WTC11 (cell line): Measurements from ENCODE around the gene AGO3. TPM values are rescaled to one million over a fixed set of nuclear protein-coding genes. Genes with fewer than 3 reads are reported as not detected.
A peak's percentile ranks its signal among the peaks of the same experiment; 100 is the strongest.

Experiments
- ATAC-seq: fragments of 200-7000 bp; cut with Tn5 transposase; 2 replicates; pipeline ENCODE4 v1.10.0; 2021; ENCODE audit warnings: mild to moderate bottlenecking, moderate library complexity
- CTCF ChIA-PET: fragments of 300-600 bp; sonication (Branson Sonifier 250); formaldehyde crosslinking; loops from one replicate; lab custom pipeline; 2021; ENCODE audit warnings: antibody characterized with exemption; lab: Charles Lee
- POLR2A ChIA-PET: fragments of 350-600 bp; sonication (Branson Sonifier 250); formaldehyde crosslinking; loops from one replicate; lab custom pipeline; 2021; ENCODE audit warnings: antibody characterized with exemption; lab: Charles Lee
- DNase-seq: peaks from one replicate; pipeline ENCODE4 v3.0.0; 2021; ENCODE audit warnings: low spot score
- H3K27ac Mint-ChIP-seq: 2 replicates; pipeline ENCODE4 v1.8.0; 2021; ENCODE audit warnings: mixed read lengths
- H3K27me3 Mint-ChIP-seq: 2 replicates; pipeline ENCODE4 v1.8.0; 2021; ENCODE audit warnings: low read depth, mild to moderate bottlenecking, moderate library complexity, mixed read lengths
- H3K36me3 Mint-ChIP-seq: 2 replicates; pipeline ENCODE4 v1.8.0; 2021; ENCODE audit warnings: mixed read lengths
- H3K4me1 Mint-ChIP-seq: 2 replicates; pipeline ENCODE4 v1.8.0; 2022; ENCODE audit warnings: mixed read lengths
- H3K4me3 Mint-ChIP-seq: 2 replicates; pipeline ENCODE4 v1.8.0; 2021; ENCODE audit warnings: mild to moderate bottlenecking, moderate library complexity, mixed read lengths
- H3K9me3 Mint-ChIP-seq: 2 replicates; pipeline ENCODE4 v1.8.0; 2021; ENCODE audit warnings: mixed read lengths
- EMX1 ChIP-seq: fragments of 250-450 bp; sonication (Bioruptor Pico); IDR thresholded peaks from 2 replicates; pipeline ENCODE4 v1.8.0; 2021; ENCODE audit warnings: mild to moderate bottlenecking
- ESRRA ChIP-seq: sonication (generic); formaldehyde crosslinking; IDR thresholded peaks from 2 replicates; pipeline ENCODE4 v1.8.1; 2022; ENCODE audit warnings: mild to moderate bottlenecking, missing genetic modification reagents, borderline replicate concordance
- ETV6 ChIP-seq: sonication (generic); formaldehyde crosslinking; IDR thresholded peaks from 2 replicates; pipeline ENCODE4 v1.8.1; 2022; ENCODE audit warnings: mild to moderate bottlenecking, missing genetic modification reagents
- FOXK1 ChIP-seq: sonication (generic); formaldehyde crosslinking; IDR thresholded peaks from 2 replicates; pipeline ENCODE4 v1.8.0; 2022; ENCODE audit warnings: mild to moderate bottlenecking, moderate library complexity, missing genetic modification reagents
- GTF2I ChIP-seq: fragments of 250-450 bp; sonication (Bioruptor Pico); conservative IDR thresholded peaks from 2 replicates; pipeline ENCODE4 v1.4.0; 2021; ENCODE audit warnings: mild to moderate bottlenecking
- JAZF1 ChIP-seq: fragments of 250-450 bp; sonication (Bioruptor Pico); IDR thresholded peaks from 2 replicates; pipeline ENCODE4 v1.9.0; 2021; ENCODE audit warnings: moderate library complexity, mild to moderate bottlenecking, inconsistent platforms
- KAT7 ChIP-seq: sonication (generic); formaldehyde crosslinking; IDR thresholded peaks from 2 replicates; pipeline ENCODE4 v1.8.1; 2023; ENCODE audit warnings: missing genetic modification reagents, mild to moderate bottlenecking, borderline replicate concordance
- NFE2L1 ChIP-seq: sonication (generic); formaldehyde crosslinking; IDR thresholded peaks from 2 replicates; pipeline ENCODE4 v1.8.1; 2023; ENCODE audit warnings: missing genetic modification reagents
- SMAD3 ChIP-seq: sonication (generic); formaldehyde crosslinking; IDR thresholded peaks from 2 replicates; pipeline ENCODE4 v1.8.0; 2022; ENCODE audit warnings: missing genetic modification reagents, mild to moderate bottlenecking, borderline replicate concordance
- TCF7 ChIP-seq: sonication (generic); formaldehyde crosslinking; IDR thresholded peaks from 2 replicates; pipeline ENCODE4 v1.8.0; 2022; ENCODE audit warnings: mild to moderate bottlenecking, low read depth, missing genetic modification reagents, moderate library complexity
- ZBTB21 ChIP-seq: sonication (generic); formaldehyde crosslinking; IDR thresholded peaks from 2 replicates; pipeline ENCODE4 v1.8.1; 2023; ENCODE audit warnings: mild to moderate bottlenecking, missing genetic modification reagents, borderline replicate concordance
- ZNF121 ChIP-seq: sonication (generic); formaldehyde crosslinking; IDR thresholded peaks from 2 replicates; pipeline ENCODE4 v1.8.0; 2023; ENCODE audit warnings: missing genetic modification reagents
- ZNF263 ChIP-seq: sonication (generic); formaldehyde crosslinking; IDR thresholded peaks from 2 replicates; pipeline ENCODE4 v1.8.1; 2022; ENCODE audit warnings: low read depth, mild to moderate bottlenecking, moderate library complexity, missing genetic modification reagents
- ZNF317 ChIP-seq: sonication (generic); formaldehyde crosslinking; IDR thresholded peaks from 2 replicates; pipeline ENCODE4 v1.8.1; 2023; ENCODE audit warnings: low read depth, mild to moderate bottlenecking, moderate library complexity, missing genetic modification reagents, borderline replicate concordance
- ZNF423 ChIP-seq: fragments of 250-450 bp; sonication (Bioruptor Pico); IDR thresholded peaks from 2 replicates; pipeline ENCODE4 v2.1.2; 2022; ENCODE audit warnings: mild to moderate bottlenecking, moderate library complexity
- total RNA-seq: library from RNA; stranded (reverse); gene quantifications from 3 replicates; pipeline ENCODE4 v1.2.3, GENCODE V29; 2021
- TF ChIP-seq, protein P1 (sequence below): fragments of 250-450 bp; sonication (Bioruptor Pico); IDR thresholded peaks from 2 replicates; pipeline ENCODE4 v2.1.2; 2022; ENCODE audit warnings: mild to moderate bottlenecking, moderate library complexity
- TF ChIP-seq, protein P2 (sequence below): sonication (generic); formaldehyde crosslinking; IDR thresholded peaks from 2 replicates; pipeline ENCODE4 v1.8.0; 2022; ENCODE audit warnings: mild to moderate bottlenecking, missing genetic modification reagents
- TF ChIP-seq, protein P3 (sequence below): sonication (generic); formaldehyde crosslinking; IDR thresholded peaks from 2 replicates; pipeline ENCODE4 v1.8.1; 2022; ENCODE audit warnings: low read depth, missing genetic modification reagents, borderline replicate concordance
- TF ChIP-seq, protein P4 (sequence below): fragments of 250-450 bp; sonication (Bioruptor Pico); IDR thresholded peaks from 2 replicates; pipeline ENCODE4 v1.9.0; 2021; ENCODE audit warnings: moderate library complexity, mild to moderate bottlenecking, inconsistent platforms, borderline replicate concordance
- TF ChIP-seq, protein P5 (sequence below): fragments of 250-450 bp; sonication (Bioruptor Pico); IDR thresholded peaks from 2 replicates; pipeline ENCODE4 v1.9.0; 2021; ENCODE audit warnings: mild to moderate bottlenecking

AGO3 gene
- total RNA-seq, 1 experiment from 2014 or later, result 26.8 TPM

DNA sequence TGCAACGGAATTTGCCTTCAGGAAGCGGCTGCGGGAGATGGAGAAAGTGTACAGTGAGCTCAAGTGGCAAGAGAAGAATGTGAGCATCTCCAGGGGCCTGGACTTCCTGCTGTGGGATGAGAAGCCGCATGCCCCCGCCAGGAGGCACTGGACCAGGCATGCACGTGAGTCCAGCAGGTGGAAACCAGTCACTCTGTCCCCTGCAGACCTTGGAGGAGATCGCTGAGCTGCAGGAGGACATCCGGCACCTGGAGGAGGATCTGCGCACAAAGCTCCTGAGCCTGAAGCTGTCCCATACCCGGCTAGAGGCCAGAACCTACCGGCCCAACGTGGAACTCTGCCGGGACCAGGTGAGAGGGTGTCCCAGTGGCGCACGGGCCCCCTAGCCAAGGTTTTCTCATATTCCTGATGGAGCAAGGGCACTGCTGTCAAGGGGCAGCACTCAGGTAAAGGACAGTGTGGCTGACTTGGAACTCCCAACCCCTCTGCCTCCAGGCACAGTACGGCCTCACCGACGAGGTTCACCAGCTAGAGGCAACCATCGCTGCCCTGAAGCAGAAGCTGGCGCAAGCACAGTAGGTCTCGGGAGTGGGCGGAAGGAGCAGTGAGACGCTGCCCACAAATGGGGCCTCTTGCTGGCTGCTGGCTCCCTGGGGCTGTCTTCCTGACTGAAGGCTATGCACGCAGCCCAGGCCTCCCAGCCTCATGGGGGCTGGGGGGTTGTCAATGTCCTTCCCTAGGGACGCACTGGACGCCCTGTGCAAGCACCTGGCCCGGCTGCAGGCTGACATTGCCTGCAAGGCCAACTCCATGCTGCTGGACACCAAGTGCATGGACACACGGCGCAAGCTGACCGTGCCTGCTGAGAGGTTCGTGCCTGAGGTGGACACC is 156.6 kb downstream of the AGO3 start (continued):
- TF ChIP-seq FOXK1 (CRISPR knock-in tag) (no peak), ZBTB21 (CRISPR knock-in tag) (no peak), KAT7 (CRISPR knock-in tag) (no peak)
- TF ChIP-seq, protein P1, sequence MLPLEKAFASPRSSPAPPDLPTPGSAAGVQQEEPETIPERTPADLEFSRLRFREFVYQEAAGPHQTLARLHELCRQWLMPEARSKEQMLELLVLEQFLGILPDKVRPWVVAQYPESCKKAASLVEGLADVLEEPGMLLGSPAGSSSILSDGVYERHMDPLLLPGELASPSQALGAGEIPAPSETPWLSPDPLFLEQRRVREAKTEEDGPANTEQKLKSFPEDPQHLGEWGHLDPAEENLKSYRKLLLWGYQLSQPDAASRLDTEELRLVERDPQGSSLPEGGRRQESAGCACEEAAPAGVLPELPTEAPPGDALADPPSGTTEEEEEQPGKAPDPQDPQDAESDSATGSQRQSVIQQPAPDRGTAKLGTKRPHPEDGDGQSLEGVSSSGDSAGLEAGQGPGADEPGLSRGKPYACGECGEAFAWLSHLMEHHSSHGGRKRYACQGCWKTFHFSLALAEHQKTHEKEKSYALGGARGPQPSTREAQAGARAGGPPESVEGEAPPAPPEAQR (CRISPR knock-in tag), result no peak
- TF ChIP-seq, protein P2, sequence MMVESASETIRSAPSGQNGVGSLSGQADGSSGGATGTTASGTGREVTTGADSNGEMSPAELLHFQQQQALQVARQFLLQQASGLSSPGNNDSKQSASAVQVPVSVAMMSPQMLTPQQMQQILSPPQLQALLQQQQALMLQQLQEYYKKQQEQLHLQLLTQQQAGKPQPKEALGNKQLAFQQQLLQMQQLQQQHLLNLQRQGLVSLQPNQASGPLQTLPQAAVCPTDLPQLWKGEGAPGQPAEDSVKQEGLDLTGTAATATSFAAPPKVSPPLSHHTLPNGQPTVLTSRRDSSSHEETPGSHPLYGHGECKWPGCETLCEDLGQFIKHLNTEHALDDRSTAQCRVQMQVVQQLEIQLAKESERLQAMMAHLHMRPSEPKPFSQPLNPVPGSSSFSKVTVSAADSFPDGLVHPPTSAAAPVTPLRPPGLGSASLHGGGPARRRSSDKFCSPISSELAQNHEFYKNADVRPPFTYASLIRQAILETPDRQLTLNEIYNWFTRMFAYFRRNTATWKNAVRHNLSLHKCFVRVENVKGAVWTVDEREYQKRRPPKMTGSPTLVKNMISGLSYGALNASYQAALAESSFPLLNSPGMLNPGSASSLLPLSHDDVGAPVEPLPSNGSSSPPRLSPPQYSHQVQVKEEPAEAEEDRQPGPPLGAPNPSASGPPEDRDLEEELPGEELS (CRISPR knock-in tag), result no peak

DNA sequence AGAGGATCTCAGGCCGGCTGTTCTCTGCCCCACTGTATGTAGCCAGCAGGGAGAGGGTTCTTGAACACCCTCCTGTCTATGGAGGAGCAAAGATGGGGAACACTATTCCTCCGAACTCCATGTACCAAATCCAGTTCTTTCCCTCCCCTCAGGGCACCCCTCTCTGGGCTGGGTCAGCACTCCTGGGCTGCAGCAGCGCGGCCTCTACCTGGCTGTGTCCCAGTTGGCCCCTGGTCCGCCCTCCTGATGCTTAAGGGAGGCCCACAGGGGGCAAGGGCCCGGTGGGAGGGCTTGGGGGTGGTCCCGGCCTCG is 157.3 kb downstream of the AGO3 start:
- ChIA-PET CTCF (interaction anchor here (0.6 kb wide), 1 partner anchor 36 kb away, joined by 3 read pairs; no protein-coding TSS in a partner anchor), POLR2A (no interaction called here)
- peaks cover 13% of the 10 kb centered on the region for H3K4me1 Mint-ChIP-seq
- H3K9me3 Mint-ChIP-seq, result no peaks in the 10 kb centered on the region
- no peak for ATAC-seq
- peaks cover 16% of the 10 kb centered on the region for H3K36me3 Mint-ChIP-seq
- H3K27ac Mint-ChIP-seq, result no peak overlapping the region
- H3K4me3 Mint-ChIP-seq, result peak overlapping the region; percentile 30; the same call in 1 of the 2 replicates
- TF ChIP-seq ZNF423 (peak; percentile 44; the same call in 1 of the 2 replicates), NFE2L1 (CRISPR knock-in tag) (no peak), ZNF263 (CRISPR knock-in tag) (no peak)
- TF ChIP-seq, protein P3, sequence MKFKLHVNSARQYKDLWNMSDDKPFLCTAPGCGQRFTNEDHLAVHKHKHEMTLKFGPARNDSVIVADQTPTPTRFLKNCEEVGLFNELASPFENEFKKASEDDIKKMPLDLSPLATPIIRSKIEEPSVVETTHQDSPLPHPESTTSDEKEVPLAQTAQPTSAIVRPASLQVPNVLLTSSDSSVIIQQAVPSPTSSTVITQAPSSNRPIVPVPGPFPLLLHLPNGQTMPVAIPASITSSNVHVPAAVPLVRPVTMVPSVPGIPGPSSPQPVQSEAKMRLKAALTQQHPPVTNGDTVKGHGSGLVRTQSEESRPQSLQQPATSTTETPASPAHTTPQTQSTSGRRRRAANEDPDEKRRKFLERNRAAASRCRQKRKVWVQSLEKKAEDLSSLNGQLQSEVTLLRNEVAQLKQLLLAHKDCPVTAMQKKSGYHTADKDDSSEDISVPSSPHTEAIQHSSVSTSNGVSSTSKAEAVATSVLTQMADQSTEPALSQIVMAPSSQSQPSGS (CRISPR knock-in tag), result no peak
- TF ChIP-seq, protein P4, sequence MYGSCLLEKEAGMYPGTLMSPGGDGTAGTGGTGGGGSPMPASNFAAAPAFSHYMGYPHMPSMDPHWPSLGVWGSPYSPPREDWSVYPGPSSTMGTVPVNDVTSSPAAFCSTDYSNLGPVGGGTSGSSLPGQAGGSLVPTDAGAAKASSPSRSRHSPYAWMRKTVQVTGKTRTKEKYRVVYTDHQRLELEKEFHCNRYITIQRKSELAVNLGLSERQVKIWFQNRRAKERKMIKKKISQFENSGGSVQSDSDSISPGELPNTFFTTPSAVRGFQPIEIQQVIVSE (CRISPR knock-in tag), result no peak
- peaks cover 2% of the 10 kb centered on the region for H3K27me3 Mint-ChIP-seq
- DNase-seq, result no peak

DNA sequence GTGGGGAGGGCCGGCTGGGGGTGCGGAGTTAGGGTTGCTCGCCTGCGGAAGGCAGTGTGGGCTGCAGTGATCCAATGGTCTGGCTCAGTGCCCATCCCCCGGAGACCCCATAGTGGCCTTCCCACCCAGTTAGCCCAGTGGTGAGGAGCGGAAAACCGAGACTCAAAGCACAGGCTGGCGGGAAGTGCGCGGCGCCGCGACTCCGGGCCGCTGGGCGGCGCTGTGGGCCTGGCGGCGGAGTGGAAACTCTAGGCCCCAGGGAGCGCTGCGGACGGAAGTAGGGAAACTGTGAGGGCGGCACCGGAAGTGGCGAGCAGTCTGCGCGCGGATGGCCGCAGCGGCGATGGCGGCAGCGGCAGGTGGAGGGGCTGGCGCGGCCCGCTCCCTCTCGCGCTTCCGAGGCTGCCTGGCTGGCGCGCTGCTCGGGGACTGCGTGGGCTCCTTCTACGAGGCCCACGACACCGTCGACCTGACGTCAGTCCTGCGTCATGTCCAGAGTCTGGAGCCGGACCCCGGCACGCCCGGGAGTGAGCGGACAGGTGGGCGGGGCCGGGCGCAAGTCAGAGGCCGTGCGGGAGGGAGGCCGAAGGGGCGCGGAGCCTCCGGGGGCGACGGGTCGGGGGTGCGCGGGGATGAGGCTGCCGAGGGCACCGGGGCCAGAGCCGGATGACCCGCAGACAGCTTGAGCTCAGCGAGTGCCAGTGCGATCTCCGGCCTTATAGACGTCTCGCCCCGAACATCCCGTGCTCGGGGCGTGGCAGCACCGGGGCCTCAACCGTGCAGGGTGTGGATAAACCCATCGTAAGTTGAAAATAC is 157.9 kb downstream of the AGO3 start, which contains the start of gene ADPRS:
Gene ADPRS (plus strand): TSS at position 316 of the 816 bp plus-strand sequence. CDS start 13 bp downstream, at position 329.
- POLR2A ChIA-PET, result no interaction called here
- ATAC-seq, result peak; percentile 61
- CTCF ChIA-PET, result interaction anchor here (0.8 kb wide), 1 partner anchor 30 kb away, joined by 3 read pairs; no protein-coding TSS in a partner anchor
- Mint-ChIP-seq H3K36me3 (peaks cover 22% of the 10 kb centered on the region), H3K27ac (peak within 1 kb of the TSS; percentile 92), H3K27me3 (peaks cover 2% of the 10 kb centered on the region), H3K9me3 (no peaks in the 10 kb centered on the region), H3K4me1 (peaks cover 13% of the 10 kb centered on the region), H3K4me3 (peak within 1 kb of the TSS; percentile 91)
- peak; percentile 89 for DNase-seq
- peak; percentile 71; the same call in 1 of the 2 replicates for TF ChIP-seq SMAD3 (CRISPR knock-in tag)
- TF ChIP-seq ZNF121 (CRISPR knock-in tag), result no peak; the same call in 1 of the 2 replicates
- no peak for TF ChIP-seq JAZF1 (CRISPR knock-in tag)
- TF ChIP-seq, protein P5, sequence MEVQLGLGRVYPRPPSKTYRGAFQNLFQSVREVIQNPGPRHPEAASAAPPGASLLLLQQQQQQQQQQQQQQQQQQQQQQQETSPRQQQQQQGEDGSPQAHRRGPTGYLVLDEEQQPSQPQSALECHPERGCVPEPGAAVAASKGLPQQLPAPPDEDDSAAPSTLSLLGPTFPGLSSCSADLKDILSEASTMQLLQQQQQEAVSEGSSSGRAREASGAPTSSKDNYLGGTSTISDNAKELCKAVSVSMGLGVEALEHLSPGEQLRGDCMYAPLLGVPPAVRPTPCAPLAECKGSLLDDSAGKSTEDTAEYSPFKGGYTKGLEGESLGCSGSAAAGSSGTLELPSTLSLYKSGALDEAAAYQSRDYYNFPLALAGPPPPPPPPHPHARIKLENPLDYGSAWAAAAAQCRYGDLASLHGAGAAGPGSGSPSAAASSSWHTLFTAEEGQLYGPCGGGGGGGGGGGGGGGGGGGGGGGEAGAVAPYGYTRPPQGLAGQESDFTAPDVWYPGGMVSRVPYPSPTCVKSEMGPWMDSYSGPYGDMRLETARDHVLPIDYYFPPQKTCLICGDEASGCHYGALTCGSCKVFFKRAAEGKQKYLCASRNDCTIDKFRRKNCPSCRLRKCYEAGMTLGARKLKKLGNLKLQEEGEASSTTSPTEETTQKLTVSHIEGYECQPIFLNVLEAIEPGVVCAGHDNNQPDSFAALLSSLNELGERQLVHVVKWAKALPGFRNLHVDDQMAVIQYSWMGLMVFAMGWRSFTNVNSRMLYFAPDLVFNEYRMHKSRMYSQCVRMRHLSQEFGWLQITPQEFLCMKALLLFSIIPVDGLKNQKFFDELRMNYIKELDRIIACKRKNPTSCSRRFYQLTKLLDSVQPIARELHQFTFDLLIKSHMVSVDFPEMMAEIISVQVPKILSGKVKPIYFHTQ, result no peak
- 0 out of 2 replicates have a peak, but pooled peaks have one; percentile 71 for TF ChIP-seq TCF7
- TF ChIP-seq, protein P3 (CRISPR knock-in tag), result peak; percentile 51; the same call in 1 of the 2 replicates
- peak; percentile 98 for TF ChIP-seq ETV6 (CRISPR knock-in tag)
- TF ChIP-seq EMX1, result 0 out of 2 replicates have a peak, but pooled peaks have one; percentile 10
- peak; percentile 86; the same call in 1 of the 2 replicates for TF ChIP-seq ESRRA (CRISPR knock-in tag)
- no peak for TF ChIP-seq GTF2I (CRISPR knock-in tag)
- no peak for TF ChIP-seq ZNF317 (CRISPR knock-in tag)
